SK-N-MC (cell line): ENCODE measurements around the gene CRHR2.

Experiments
- EZH2 ChIP-seq: fragments of 200-600 bp; sonication (generic); IDR thresholded peaks from one replicate; pipeline ENCODE4 v1.6.1; 2017; ENCODE audit warnings: antibody characterized with exemption
- POLR2AphosphoS5 ChIP-seq: IDR thresholded peaks from 2 replicates; pipeline ENCODE4 v1.6.1; 2012; ENCODE audit warnings: mild to moderate bottlenecking, low read depth, low read length, borderline replicate concordance

- no peak for TF ChIP-seq EZH2
- TF ChIP-seq POLR2AphosphoS5 = no peak
These were observed 46.4 kb upstream of the CRHR2 start for GRCh38 chr7:30728591-30729100.
